Gastrocnemius medialis (tissue), 4 donors: ENCODE measurements around the gene PARD3B. TPM values are rescaled to one million over a fixed set of nuclear protein-coding genes. Genes with fewer than 3 reads are reported as not detected.

Source experiments
- ATAC-seq, 2 donors: fragments of 150-250 bp; one replicate each; pipeline ENCODE4 v1.9.1; 2016
- DNase-seq, 2 donors: peaks; one replicate each; pipeline ENCODE4 v3.0.0-alpha.2; 2019
- H3K27ac ChIP-seq, 4 donors: fragments of 200-600 bp; sonication (generic); 1 replicate in 1 of 4; 2 replicates in 3 of 4; pipeline ENCODE4 v1.5.1; 2016 to 2018; ENCODE audit warnings: mild to moderate bottlenecking in 2 of 4, moderate library complexity in 1 of 4
- H3K27me3 ChIP-seq, 3 donors: fragments of 200-600 bp; sonication (generic) in 2 of 3; 1 replicate in 1 of 3; 2 replicates in 2 of 3; pipeline versions ENCODE4 v1.5.1 to v1.6.0; 2016 to 2019; ENCODE audit warnings: mild to moderate bottlenecking in 1 of 3, moderate library complexity in 1 of 3
- H3K36me3 ChIP-seq, 2 donors: fragments of 200-600 bp; sonication (generic) in 1 of 2; one replicate each; pipeline ENCODE4 v1.5.1; 2017 to 2018
- H3K4me1 ChIP-seq, 2 donors: fragments of 200-600 bp; sonication (generic) in 1 of 2; one replicate each; pipeline ENCODE4 v1.5.1; 2016 to 2017; ENCODE audit warnings: mild to moderate bottlenecking in 2 of 2
- H3K4me3 ChIP-seq, 4 donors: fragments of 200-600 bp; sonication (generic) in 3 of 4; 1 replicate in 1 of 4; 2 replicates in 3 of 4; pipeline ENCODE4 v1.5.1; 2016 to 2019; ENCODE audit warnings: mild to moderate bottlenecking in 2 of 4
- H3K9me3 ChIP-seq, 3 donors: fragments of 200-600 bp; sonication (generic) in 2 of 3; 1 replicate in 1 of 3; 2 replicates in 2 of 3; pipeline ENCODE4 v1.5.1; 2016 to 2019
- CTCF ChIP-seq, 5 experiments: fragments of 450-650 bp in 3 of 5; fragments of 200-600 bp in 2 of 5; sonication (generic) in 2 of 5; IDR thresholded peaks in 4 of 5; conservative IDR thresholded peaks in 1 of 5; 1 replicate in 4 of 5; 2 replicates in 1 of 5; pipeline ENCODE4 v1.5.1; 2016 to 2019; ENCODE audit warnings: antibody characterized with exemption in 5 of 5, mild to moderate bottlenecking in 3 of 5, moderate library complexity in 3 of 5
- POLR2A ChIP-seq, 2 donors: fragments of 450-650 bp; IDR thresholded peaks; one replicate each; pipeline ENCODE4 v1.6.1; 2017; ENCODE audit warnings: antibody characterized with exemption in 2 of 2, mild to moderate bottlenecking in 2 of 2, moderate library complexity in 2 of 2
- in situ Hi-C, 4 donors: fragments of 200-750 bp; cut with MboI; loops; one replicate each; pipeline versions ENCODE4 v1.15.0 to v1.8.0; 2017; ENCODE audit warnings: low sequenced_read_pairs in 4 of 4
- intact Hi-C: fragments of 100-400 bp; cut with DNase I; formaldehyde crosslinking; loops from one replicate; pipeline ENCODE4 v1.15.1; 2023; ENCODE audit warnings: low total_unique reads
- total RNA-seq, 4 donors: library from RNA; depleted of rRNA; stranded (reverse); fragments of >200 nt; gene quantifications; one replicate each; pipeline versions ENCODE4 v1.1.0 to v1.2.3, GENCODE V29; 2016

The PARD3B gene
- total RNA-seq, 4 donors from 2014 or later, result 2.2 to 15.5 (median 4.6) TPM

GRCh38 chr2:205076405-205076804 is 531.1 kb downstream of the PARD3B start:
- ATAC-seq, result no peak
- in situ Hi-C loops, result no loop called here
- Histone ChIP-seq H3K27me3 (no peaks in the 10 kb centered on the region), H3K36me3 (no peaks in the 10 kb centered on the region), H3K4me3 (no peak overlapping the region), H3K27ac (no peak overlapping the region), H3K9me3 (no peaks in the 10 kb centered on the region), H3K4me1 (no peaks in the 10 kb centered on the region)
- TF ChIP-seq CTCF (IDR thresholded peaks at IDR 0.05 in 4 of 5, conservative IDR thresholded peaks at IDR 0.05 in 1 of 5) (no peak), POLR2A (IDR thresholded peaks at IDR 0.05) (no peak)
- DNase-seq, result no peak
- intact Hi-C loops, result no loop called here

GRCh38 chr2:205077159-205077558 is 531.9 kb downstream of the PARD3B start:
- no peak overlapping the region for H3K4me3 ChIP-seq
- no peaks in the 10 kb centered on the region for H3K4me1 ChIP-seq
- H3K36me3 ChIP-seq, result no peaks in the 10 kb centered on the region
- DNase-seq (no peak), ATAC-seq (no peak)
- TF ChIP-seq POLR2A (IDR thresholded peaks at IDR 0.05), result no peak
- no peak for TF ChIP-seq CTCF (IDR thresholded peaks at IDR 0.05 in 4 of 5, conservative IDR thresholded peaks at IDR 0.05 in 1 of 5)
- in situ Hi-C loops, result no loop called here
- H3K9me3 ChIP-seq, result no peaks in the 10 kb centered on the region
- intact Hi-C loops, result no loop called here
- H3K27ac ChIP-seq, result no peak overlapping the region
- no peaks in the 10 kb centered on the region for H3K27me3 ChIP-seq

- Histone ChIP-seq H3K9me3 (no peaks in the 10 kb centered on the region), H3K4me1 (no peaks in the 10 kb centered on the region), H3K4me3 (no peak overlapping the region), H3K27ac (no peak overlapping the region), H3K36me3 (no peaks in the 10 kb centered on the region), H3K27me3 (no peaks in the 10 kb centered on the region)
- ATAC-seq (no peak), DNase-seq (no peak)
- intact Hi-C loops, result no loop called here
- in situ Hi-C loops, result no loop called here
- TF ChIP-seq CTCF (IDR thresholded peaks at IDR 0.05 in 4 of 5, conservative IDR thresholded peaks at IDR 0.05 in 1 of 5), result no peak
These were observed 533.5 kb downstream of the PARD3B start for GRCh38 chr2:205078762-205079161.

- intact Hi-C loops, result no loop called here
These were observed 533.9 kb downstream of the PARD3B start for GRCh38 chr2:205079173-205079572.

More at GRCh38 chr2:205079173-205079572, 533.9 kb downstream of the PARD3B start:
- no peaks in the 10 kb centered on the region for H3K9me3 ChIP-seq
- H3K27me3 ChIP-seq, result no peaks in the 10 kb centered on the region
- H3K4me1 ChIP-seq, result no peaks in the 10 kb centered on the region
- H3K4me3 ChIP-seq, result no peak overlapping the region
- H3K36me3 ChIP-seq, result no peaks in the 10 kb centered on the region
- ATAC-seq (no peak), DNase-seq (no peak)
- TF ChIP-seq CTCF (IDR thresholded peaks at IDR 0.05 in 4 of 5, conservative IDR thresholded peaks at IDR 0.05 in 1 of 5) (no peak), POLR2A (IDR thresholded peaks at IDR 0.05) (no peak)
- in situ Hi-C loops, result no loop called here
- no peak overlapping the region for H3K27ac ChIP-seq
